Measurements from ENCODE around the gene PTGS1. TPM values are rescaled to one million over a fixed set of nuclear protein-coding genes. Genes with fewer than 3 reads are reported as not detected.
"Not testable (repeated sequence)": the region's sequence is repeated elsewhere in the genome, so short reads cannot be mapped to it uniquely, and the experiment has no call there.

PTGS1 gene
- 0.39 TPM for total RNA-seq (ENCODE audit: unreplicated experiment)
- long read RNA-seq: 0 reads

GRCh38 chr9:122370869-122371755, at the start of gene PTGS1:
Gene PTGS1, plus strand, starts transcription at chr9:122371024. Its CDS starts 61 bp downstream, at chr9:122371085.
- no peak for TF ChIP-seq CTCF (IDR thresholded peaks at IDR 0.05; ENCODE audit: partially characterized antibody, unreplicated experiment)
- H3K4me3 Mint-ChIP-seq (ENCODE audit: unreplicated experiment): peak within 1 kb of the TSS; percentile 69
- DNase-seq: peak; percentile 60
- H3K27me3 Mint-ChIP-seq (ENCODE audit: unreplicated experiment): peaks cover 10% of the 10 kb centered on the region
- peaks cover 6% of the 10 kb centered on the region for H3K36me3 Mint-ChIP-seq (ENCODE audit: unreplicated experiment)
- no peaks in the 10 kb centered on the region for H3K4me1 Mint-ChIP-seq (ENCODE audit: low read depth, unreplicated experiment)
- H3K9me3 Mint-ChIP-seq (ENCODE audit: unreplicated experiment): peaks cover 2% of the 10 kb centered on the region
- no peak within 1 kb of the TSS for H3K27ac Mint-ChIP-seq (ENCODE audit: unreplicated experiment)

GRCh38 chr9:122322553-122322952, 48.3 kb upstream of the PTGS1 start:
- no peaks in the 10 kb centered on the region for H3K4me1 Mint-ChIP-seq (ENCODE audit: low read depth, unreplicated experiment)
- DNase-seq: no peak
- no peaks in the 10 kb centered on the region for H3K9me3 Mint-ChIP-seq (ENCODE audit: unreplicated experiment)
- H3K4me3 Mint-ChIP-seq (ENCODE audit: unreplicated experiment): no peak overlapping the region
- no peaks in the 10 kb centered on the region for H3K27me3 Mint-ChIP-seq (ENCODE audit: unreplicated experiment)
- no peak for TF ChIP-seq CTCF (IDR thresholded peaks at IDR 0.05; ENCODE audit: partially characterized antibody, unreplicated experiment)
- H3K36me3 Mint-ChIP-seq (ENCODE audit: unreplicated experiment): no peaks in the 10 kb centered on the region
- H3K27ac Mint-ChIP-seq (ENCODE audit: unreplicated experiment): no peak overlapping the region

GRCh38 chr9:122324665-122325064, 46.2 kb upstream of the PTGS1 start:
- not testable (repeated sequence) for H3K9me3 Mint-ChIP-seq (ENCODE audit: unreplicated experiment); H3K4me3 Mint-ChIP-seq (ENCODE audit: unreplicated experiment); H3K36me3 Mint-ChIP-seq (ENCODE audit: unreplicated experiment); H3K4me1 Mint-ChIP-seq (ENCODE audit: low read depth, unreplicated experiment); H3K27ac Mint-ChIP-seq (ENCODE audit: unreplicated experiment); DNase-seq; H3K27me3 Mint-ChIP-seq (ENCODE audit: unreplicated experiment)

- no peak for DNase-seq
- Mint-ChIP-seq H3K4me1 (ENCODE audit: low read depth, unreplicated experiment) (peaks cover 4% of the 10 kb centered on the region), H3K27me3 (ENCODE audit: unreplicated experiment) (no peaks in the 10 kb centered on the region), H3K4me3 (ENCODE audit: unreplicated experiment) (no peak overlapping the region), H3K9me3 (ENCODE audit: unreplicated experiment) (no peaks in the 10 kb centered on the region), H3K36me3 (ENCODE audit: unreplicated experiment) (no peaks in the 10 kb centered on the region), H3K27ac (ENCODE audit: unreplicated experiment) (no peak overlapping the region)
- TF ChIP-seq CTCF (IDR thresholded peaks at IDR 0.05; ENCODE audit: partially characterized antibody, unreplicated experiment): no peak
These were observed 45.7 kb upstream of the PTGS1 start for GRCh38 chr9:122325124-122325523.

- Mint-ChIP-seq H3K27ac (ENCODE audit: unreplicated experiment) (no peak overlapping the region), H3K4me1 (ENCODE audit: low read depth, unreplicated experiment) (peaks cover 4% of the 10 kb centered on the region), H3K4me3 (ENCODE audit: unreplicated experiment) (no peak overlapping the region), H3K9me3 (ENCODE audit: unreplicated experiment) (peaks cover 2% of the 10 kb centered on the region), H3K27me3 (ENCODE audit: unreplicated experiment) (no peaks in the 10 kb centered on the region), H3K36me3 (ENCODE audit: unreplicated experiment) (no peaks in the 10 kb centered on the region)
- no peak for TF ChIP-seq CTCF (IDR thresholded peaks at IDR 0.05; ENCODE audit: partially characterized antibody, unreplicated experiment)
- DNase-seq: no peak
These were observed 43.6 kb upstream of the PTGS1 start for GRCh38 chr9:122327175-122327574.

Measured in glutamatergic neuron (in vitro differentiated cells).